K562 (cell line): ENCODE results near the gene KBTBD2. TPM values are rescaled to one million over a fixed set of nuclear protein-coding genes. Genes with fewer than 3 reads are reported as not detected.
"Not testable (repeated sequence)": the region's sequence is repeated elsewhere in the genome, so short reads cannot be mapped to it uniquely, and the experiment has no call there.

Source experiments
- ATAC-seq: fragments of 200-7000 bp; cut with Tn5 transposase; 3 replicates; pipeline ENCODE4 v1.9.1; 2020; ENCODE audit warnings: moderate library complexity
- BruUV-seq: library from RNA; stranded (reverse); fragments of 400-500 nt; replicated peaks from 2 replicates; lab custom pipeline; 2021; lab: Mats Ljungman, UMichigan
- CTCF ChIA-PET: fragments of 300-600 bp; formaldehyde crosslinking; extraction: SDS; loops from one replicate; lab custom pipeline; 2021; ENCODE audit warnings: low intra/inter-chr PET ratio; lab: Yijun Ruan, JAX
- POLR2A ChIA-PET: fragments of 300-600, 350-650 bp; sonication (Branson Sonifier 250); formaldehyde crosslinking; extraction: SDS; loops from one replicate; lab custom pipeline; 2021; ENCODE audit warnings: antibody characterized with exemption, inconsistent platforms; lab: Yijun Ruan, JAX
- DNase-seq, 4 experiments: peaks; one replicate each; pipeline versions ENCODE4 v3.0.0 to v3.0.0-alpha.2; 2011 to 2018; ENCODE audit warnings: low spot score in 3 of 4, mixed read lengths in 3 of 4; ENCODE audit errors: extremely low read depth in 1 of 4
- FAIRE-seq: peaks from 2 replicates; lab custom pipeline; 2011; peaks lifted over from hg19 to GRCh38; lab: Jason Lieb, UNC
- H2AFZ ChIP-seq: 2 replicates; pipeline ENCODE4 v1.6.0; 2011; ENCODE audit warnings: low read depth, low read length, control low read depth, inconsistent platforms
- H3K27ac ChIP-seq: fragments of 200-600 bp; 3 replicates; pipeline ENCODE4 v1.8.0; 2011; ENCODE audit warnings: low read depth, mild to moderate bottlenecking, control low read depth, inconsistent platforms, low read length, moderate library complexity, mixed read lengths; ENCODE audit errors: extremely low read depth
- H3K27me3 ChIP-seq, 2 experiments: fragments of 300-600 bp in 1 of 2; 2 replicates in 1 of 2; 3 replicates in 1 of 2; pipeline versions ENCODE4 v1.6.0 to v1.8.0; 2011; ENCODE audit warnings: inconsistent platforms in 2 of 2, low read length in 2 of 2, mild to moderate bottlenecking in 1 of 2, mixed read lengths in 1 of 2, moderate library complexity in 1 of 2; ENCODE audit not compliant: control insufficient read depth in 2 of 2, insufficient read depth in 2 of 2
- H3K36me3 ChIP-seq: fragments of 300-600 bp; 3 replicates; pipeline ENCODE4 v1.8.0; 2011; ENCODE audit warnings: mild to moderate bottlenecking, low read length, inconsistent platforms; ENCODE audit not compliant: control insufficient read depth, insufficient read depth
- H3K4me1 ChIP-seq, 2 experiments: fragments of 200-600 bp in 1 of 2; replicated peaks in 1 of 2; 2 replicates in 1 of 2; 3 replicates in 1 of 2; pipeline versions ENCODE4 v1.5.1 to v1.8.0; 2011; ENCODE audit warnings: inconsistent platforms in 2 of 2, low read length in 2 of 2, mild to moderate bottlenecking in 1 of 2, mixed read lengths in 1 of 2, moderate library complexity in 1 of 2; ENCODE audit not compliant: control insufficient read depth in 2 of 2, insufficient read depth in 2 of 2
- H3K4me2 ChIP-seq: 2 replicates; pipeline ENCODE4 v1.6.1; 2011; ENCODE audit warnings: low read length, control low read depth, inconsistent platforms, mixed read lengths; ENCODE audit not compliant: insufficient read depth
- H3K4me3 ChIP-seq: fragments of 200-600 bp; sonication (generic), shearing (Covaris generic); 2 replicates; pipeline ENCODE4 v1.5.1; 2016; ENCODE audit warnings: control low read depth, inconsistent platforms
- H3K79me2 ChIP-seq: fragments of 200-600 bp; 3 replicates; pipeline ENCODE4 v1.8.0; 2011; ENCODE audit warnings: low read length, inconsistent platforms; ENCODE audit not compliant: control insufficient read depth, insufficient read depth
- H3K9ac ChIP-seq, 2 experiments: 2 replicates each; pipeline versions ENCODE4 v1.6.0 to v1.6.1; 2011; ENCODE audit warnings: low read depth in 2 of 2, low read length in 2 of 2, control low read depth in 1 of 2, inconsistent platforms in 1 of 2, mild to moderate bottlenecking in 1 of 2, mixed read lengths in 1 of 2; ENCODE audit not compliant: insufficient read depth in 1 of 2
- H3K9me1 ChIP-seq: one replicate; pipeline ENCODE4 v1.6.0; 2011; ENCODE audit warnings: inconsistent platforms, mild to moderate bottlenecking, low read length, moderate library complexity; ENCODE audit not compliant: control insufficient read depth, insufficient read depth
- H3K9me3 ChIP-seq: replicated peaks from 2 replicates; pipeline ENCODE4 v1.5.1; 2011; ENCODE audit warnings: low read depth, low read length, inconsistent platforms; ENCODE audit not compliant: control insufficient read depth, insufficient read depth
- H4K20me1 ChIP-seq: replicated peaks from 2 replicates; pipeline ENCODE4 v1.6.1; 2011; ENCODE audit warnings: low read length, inconsistent platforms, mixed read lengths; ENCODE audit not compliant: control insufficient read depth, insufficient read depth
- HDGF ChIP-seq: fragments of 450-650 bp; IDR thresholded peaks from 2 replicates; pipeline ENCODE4 v1.6.1; 2016
- RBM34 ChIP-seq: fragments of 200-400 bp; formaldehyde crosslinking; IDR thresholded peaks from 2 replicates; pipeline ENCODE4 v1.6.1; 2018; ENCODE audit warnings: low read length, borderline replicate concordance; ENCODE audit not compliant: insufficient read depth
- SRF ChIP-seq, 2 experiments: fragments of 250-450, 450-650 bp in 1 of 2; sonication (Bioruptor Pico) in 1 of 2; sonication (generic) in 1 of 2; formaldehyde crosslinking; IDR thresholded peaks; 2 replicates each; pipeline versions ENCODE4 v1.5.0 to v1.5.1; 2020 to 2022; ENCODE audit warnings: mild to moderate bottlenecking in 1 of 2, missing genetic modification reagents in 1 of 2
- ZNF184 ChIP-seq: sonication (generic); formaldehyde crosslinking; IDR thresholded peaks from 2 replicates; pipeline ENCODE4 v1.5.0; 2020; ENCODE audit warnings: missing genetic modification reagents
- ZNF280B ChIP-seq: fragments of 250-450 bp; sonication (Bioruptor Pico); IDR thresholded peaks from 2 replicates; pipeline ENCODE4 v1.5.1; 2021; ENCODE audit warnings: mild to moderate bottlenecking
- ZNF347 ChIP-seq: fragments of 450-650 bp; formaldehyde crosslinking; IDR thresholded peaks from 2 replicates; pipeline ENCODE4 v1.4.0; 2020; ENCODE audit warnings: low read depth, mild to moderate bottlenecking, moderate library complexity
- ZNF384 ChIP-seq: IDR thresholded peaks from 2 replicates; pipeline ENCODE4 v1.6.1; 2012; ENCODE audit warnings: low read depth, low read length, improper control_type of control experiment
- WGBS: fragments of 100-300 bp; shearing (Covaris generic); methylation state at CpG from one replicate; pipeline ENCODE4 v1.1.6; 2016; ENCODE audit warnings: low coverage, mixed read lengths; ENCODE audit not compliant: insufficient coverage; ENCODE audit errors: missing lambda C conversion rate; 5-methylcytosine and 5-hydroxymethylcytosine counted together
- in situ Hi-C: fragments of 300-500 bp; cut with MboI; formaldehyde crosslinking; loops from 4 replicates; pipeline ENCODE4 v1.15.0; 2018; ENCODE audit warnings: inconsistent platforms, mixed read lengths
- intact Hi-C: fragments of 100-400 bp; cut with micrococcal nuclease; formaldehyde crosslinking; loops from 2 replicates; pipeline ENCODE4 v1.14.2; 2022
- polyA plus RNA-seq, 8 experiments: library from polyadenylated mRNA; depleted of rRNA in 4 of 8; stranded (reverse) in 5 of 8; unstranded in 3 of 8; fragments of >200 nt; fragmentation: Nextera tagmentation in 2 of 8; fragmentation: Illumina TruSeq in 1 of 8; extraction: Ambion mirVana in 2 of 8; extraction: Trizol in 1 of 8; gene quantifications; 2 replicates each; pipeline versions ENCODE4 v1.2.1 to v1.2.3, GENCODE V29; 2011 to 2014; ENCODE audit warnings: inconsistent platforms in 1 of 8, missing spikeins in 1 of 8
- total RNA-seq, 7 experiments: library from RNA; depleted of rRNA in 6 of 7; stranded (reverse); fragments of >200 nt in 6 of 7; fragmentation: Illumina TruSeq in 2 of 7; extraction: Trizol in 2 of 7; gene quantifications; 2 replicates each; pipeline versions ENCODE4 v1.2.1 to v1.2.3, GENCODE V29; 2011 to 2021; ENCODE audit warnings: low replicate concordance in 1 of 7

The KBTBD2 gene
- total and polyA plus RNA-seq, 9 of the 15 experiments (the other 6 are each of a cell fraction or from before 2014, with no cell fraction given) = 22.8 to 62.2 (median 30.8) TPM

GRCh38 chr7:32858648-32859047 lies 32.9 kb downstream of the KBTBD2 start:
- no peaks in the 10 kb centered on the region for H3K9me1 ChIP-seq
- no TSS peak for BruUV-seq

GRCh38 chr7:32857063-32857462 lies 34.5 kb downstream of the KBTBD2 start:
- H2AFZ ChIP-seq, H3K27me3 ChIP-seq, H3K4me3 ChIP-seq, H3K9ac ChIP-seq, DNase-seq, H3K9me3 ChIP-seq, H3K4me1 ChIP-seq, in situ Hi-C loops, FAIRE-seq, BruUV-seq, H4K20me1 ChIP-seq, H3K4me2 ChIP-seq, CTCF ChIA-PET, H3K79me2 ChIP-seq, H3K36me3 ChIP-seq, H3K9me1 ChIP-seq, H3K27ac ChIP-seq, ATAC-seq, intact Hi-C loops: not testable (repeated sequence)
- WGBS = 35% methylated on average over 4 of the region's 5 CpGs
- POLR2A ChIA-PET = interaction anchor here (2.1 kb wide), 1 partner anchor 11 kb away, joined by 7 read pairs; no protein-coding TSS in a partner anchor

More at GRCh38 chr7:32858648-32859047, 32.9 kb downstream of the KBTBD2 start:
- CTCF ChIA-PET = no interaction called here
- Histone ChIP-seq H3K9ac (no peak overlapping the region), H2AFZ (no peak overlapping the region), H3K36me3 (no peaks in the 10 kb centered on the region), H3K79me2 (no peaks in the 10 kb centered on the region), H3K4me2 (no peak overlapping the region), H3K27ac (no peak overlapping the region), H3K4me3 (no peak overlapping the region), H4K20me1 (no peaks in the 10 kb centered on the region), H3K4me1 (no peaks in the 10 kb centered on the region), H3K27me3 (no peaks in the 10 kb centered on the region), H3K9me3 (no peaks in the 10 kb centered on the region)
- POLR2A ChIA-PET = interaction anchor here (2.1 kb wide), 1 partner anchor 12 kb away, joined by 7 read pairs; no protein-coding TSS in a partner anchor
- DNase-seq (no peak), FAIRE-seq (no peak), ATAC-seq (no peak)
- no peak for TF ChIP-seq HDGF
- TF ChIP-seq ZNF347 (CRISPR knock-in tag) = no peak
- no peak for TF ChIP-seq ZNF184 (CRISPR knock-in tag)
- no peak for TF ChIP-seq ZNF280B (CRISPR knock-in tag)
- TF ChIP-seq RBM34 = no peak
- TF ChIP-seq ZNF384 = no peak
- TF ChIP-seq SRF (CRISPR knock-in tag; IDR thresholded peaks at IDR 0.05) = no peak
- intact Hi-C loops = no loop called here
- 5% methylated on average over 1 of the region's 1 CpG for WGBS
- in situ Hi-C loops = no loop called here
